NCI-H2196 treated with DMSO at 0.1 percent for 48 hours (cell line): ENCODE results near the gene MRPL16.
A peak's percentile ranks its signal among the peaks of the same experiment; 100 is the strongest.
"Not testable (repeated sequence)": the region's sequence is repeated elsewhere in the genome, so short reads cannot be mapped to it uniquely, and the experiment has no call there.

Experiments used
- DNase-seq: peaks from one replicate; lab custom pipeline; 2025; ENCODE audit not compliant: unreplicated experiment; lab: John Stamatoyannopoulos, UW

The MRPL16 gene

GRCh38 chr11:59813364-59813763, 2.8 kb upstream of the MRPL16 start:
- no peak for DNase-seq

- no peak for DNase-seq
Measured at GRCh38 chr11:59812220-59812619, 1.6 kb upstream of the MRPL16 start.

GRCh38 chr11:59810911-59811259, 307 bp upstream of the MRPL16 start:
- DNase-seq = no peak

DNA sequence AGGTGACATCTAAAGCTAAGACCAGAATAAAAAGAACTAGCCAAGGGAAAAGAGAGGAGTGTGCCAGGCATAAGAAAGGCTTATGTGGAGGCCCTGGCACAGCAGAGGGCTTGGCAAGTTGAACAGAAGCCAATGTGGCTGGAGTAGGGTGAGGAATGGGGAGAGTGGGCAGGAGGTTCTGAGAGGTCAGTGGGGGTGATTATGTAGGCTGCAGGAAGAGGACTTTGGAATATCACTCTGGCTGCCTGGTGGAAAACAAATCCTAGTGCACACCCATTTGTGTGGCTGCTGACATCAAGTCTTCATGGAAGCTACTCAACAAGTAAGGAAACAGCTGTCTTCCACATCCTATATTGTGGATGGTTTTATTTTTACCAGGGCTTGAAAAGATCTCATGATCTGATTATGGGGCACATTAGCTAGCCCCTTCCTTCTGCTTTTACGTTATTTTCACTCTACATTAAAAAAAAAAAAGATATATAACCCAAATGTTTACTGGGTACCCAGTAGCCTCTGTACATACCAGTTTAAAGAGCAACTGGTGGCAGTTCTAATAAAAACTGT, 3.4 kb downstream of the MRPL16 start:
- no peak for DNase-seq

DNA sequence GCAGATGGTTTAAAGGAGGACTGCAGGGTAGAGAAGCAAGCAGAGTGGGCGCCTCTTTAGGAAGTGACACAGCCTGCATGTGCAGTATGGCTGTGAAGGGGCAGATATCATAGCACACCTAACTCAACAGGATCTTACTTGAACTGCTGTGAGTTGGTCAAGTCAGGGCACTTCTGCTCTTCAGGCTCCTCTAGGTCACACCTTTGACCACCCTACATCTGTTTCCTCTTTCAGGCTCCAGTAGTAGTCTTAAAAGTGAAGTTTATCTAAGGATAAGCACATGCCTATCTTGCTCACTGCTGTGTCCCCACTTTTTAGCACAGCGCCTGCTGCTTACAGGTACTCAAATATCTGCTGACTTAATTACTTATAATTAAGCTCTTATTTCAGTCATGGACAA, 6.5 kb downstream of the MRPL16 start:
- no peak for DNase-seq

- peak; percentile 50 for DNase-seq
Measured at GRCh38 chr11:59802639-59803176, 7.9 kb downstream of the MRPL16 start.

DNA sequence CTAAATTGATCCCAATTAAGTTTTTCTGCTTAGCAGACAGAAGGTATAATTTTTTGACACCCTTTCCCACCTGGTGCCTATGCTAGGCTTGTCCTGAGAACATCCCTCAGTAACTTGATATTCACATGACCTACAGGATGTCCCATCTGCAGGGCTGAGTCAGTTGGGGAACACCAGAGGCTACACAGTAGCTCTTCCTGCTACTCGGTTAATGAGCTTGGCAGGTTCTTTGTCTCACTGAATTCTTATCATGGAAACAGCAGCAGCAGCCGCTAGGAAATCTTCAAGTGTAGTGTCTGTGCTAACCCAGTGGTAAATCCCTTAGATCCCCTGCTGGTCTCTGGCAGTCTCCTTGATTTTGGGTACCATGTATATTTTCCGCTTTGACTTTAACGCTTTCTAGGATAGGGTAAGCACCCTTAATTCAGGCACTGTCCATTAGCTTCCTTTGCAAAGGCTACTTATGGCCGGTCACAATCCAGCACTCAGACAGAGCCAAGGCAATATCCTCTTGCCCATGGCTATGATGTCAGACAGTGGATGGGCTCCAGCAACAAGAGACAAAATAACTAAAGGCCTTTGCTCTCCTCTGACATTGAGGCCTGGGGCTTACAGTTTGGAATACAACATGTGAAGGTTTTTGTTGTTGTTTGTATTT, 8.5 kb downstream of the MRPL16 start:
- peak; percentile 50 for DNase-seq

GRCh38 chr11:59801160-59801706, 9.3 kb downstream of the MRPL16 start:
- DNase-seq = no peak

GRCh38 chr11:59800390-59801025, 10.1 kb downstream of the MRPL16 start:
- no peak for DNase-seq

DNA sequence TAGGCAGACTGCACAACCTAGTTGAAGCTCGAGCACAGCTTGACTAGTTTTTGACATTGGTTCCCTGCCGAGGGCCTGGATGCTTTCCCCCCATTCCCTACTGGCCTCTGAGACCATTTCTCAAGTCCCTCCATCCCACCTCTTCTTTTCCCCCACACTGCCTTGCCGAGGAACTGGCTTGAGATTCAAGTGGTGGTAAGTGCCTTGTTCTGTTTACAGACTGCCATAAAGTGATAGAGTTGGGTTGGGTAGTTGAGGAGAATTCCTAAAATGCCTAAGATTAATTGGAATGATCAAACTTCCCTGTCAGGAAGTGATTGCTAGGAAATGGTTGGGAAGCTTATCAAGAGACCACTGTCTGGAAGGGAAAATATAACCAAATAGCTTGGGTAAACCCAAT, 16.2 kb downstream of the MRPL16 start:
- DNase-seq = no peak

- no peak for DNase-seq
Measured at GRCh38 chr11:59792507-59792906, 18.1 kb downstream of the MRPL16 start.

DNA sequence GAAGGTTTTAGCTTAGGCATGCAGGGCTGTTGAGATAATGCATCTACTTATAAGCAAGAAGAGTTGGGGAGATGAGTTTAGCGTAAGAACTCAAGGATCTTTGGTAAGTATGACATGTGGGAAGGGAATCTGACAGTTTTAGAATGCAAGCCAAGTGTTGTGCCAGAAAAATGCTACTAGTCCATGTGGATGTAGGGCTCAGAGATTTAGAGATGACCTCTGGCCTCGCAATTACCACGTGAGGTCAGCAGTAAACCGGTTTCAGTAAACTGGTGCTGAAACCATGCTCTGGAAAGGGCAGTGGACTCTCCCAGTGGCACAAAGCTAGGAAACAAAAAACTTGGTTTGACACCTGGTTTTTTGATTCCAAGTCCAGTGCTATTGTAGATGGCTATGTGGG, 18.9 kb downstream of the MRPL16 start:
- no peak for DNase-seq

DNA sequence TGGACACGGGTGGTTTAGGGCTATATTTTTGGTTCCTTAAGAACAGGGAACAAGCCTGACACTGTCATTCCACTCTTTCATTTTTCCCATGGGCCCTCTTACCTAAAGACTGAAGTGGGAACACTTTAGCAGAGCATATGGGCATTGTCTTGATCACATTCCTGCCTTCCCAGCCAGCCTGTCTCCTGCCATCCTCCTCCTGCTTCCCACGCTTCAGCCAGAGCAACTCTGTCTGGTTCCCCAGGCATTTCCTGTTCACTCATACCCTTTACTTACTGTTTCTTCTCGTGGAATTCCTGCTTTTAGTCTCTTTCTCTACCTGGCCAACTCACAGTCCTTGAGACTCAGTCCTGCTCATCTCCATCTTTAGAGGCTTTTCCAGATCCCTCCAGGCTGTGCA, 22.8 kb downstream of the MRPL16 start:
- no peak for DNase-seq

GRCh38 chr11:59787255-59787588, 23.4 kb downstream of the MRPL16 start:
- DNase-seq = no peak

DNA sequence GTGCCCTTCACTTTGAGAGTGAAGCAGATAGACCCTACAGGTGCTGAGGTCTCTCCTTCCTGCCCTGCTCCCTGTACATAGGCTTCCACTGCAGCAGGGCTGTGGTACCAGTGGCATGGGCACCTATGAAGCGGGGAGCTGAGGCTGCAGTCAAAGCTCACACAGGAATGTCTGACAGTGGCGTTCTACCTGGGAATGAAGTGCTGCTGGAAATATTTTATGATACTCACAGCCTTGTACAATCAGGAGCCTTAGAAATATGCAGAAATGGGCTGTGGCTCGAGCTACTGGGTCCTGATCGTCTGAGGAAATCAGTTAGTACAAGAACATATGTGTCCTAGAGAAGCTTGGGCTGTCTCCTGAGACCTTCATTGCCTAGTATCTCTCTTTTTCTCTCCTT, 24.8 kb downstream of the MRPL16 start:
- no peak for DNase-seq

DNA sequence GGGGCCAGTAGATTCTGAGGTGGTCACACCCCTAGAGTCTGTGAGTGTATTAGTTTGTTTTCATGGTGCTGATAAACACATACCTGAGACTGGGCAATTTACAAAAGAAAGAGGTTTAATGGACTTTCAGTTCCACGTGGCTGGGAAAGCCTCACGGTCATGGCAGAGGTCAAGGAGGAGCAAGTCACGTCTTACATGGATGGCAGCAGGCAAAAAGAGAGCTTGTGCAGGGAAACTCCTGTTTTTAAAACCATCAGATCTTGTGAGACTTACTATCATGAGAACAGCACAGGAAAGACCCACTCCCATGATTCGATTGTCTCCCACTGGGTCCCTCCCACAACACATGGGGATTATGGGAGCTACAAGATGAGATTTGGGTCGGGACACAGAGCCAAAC, 26.1 kb downstream of the MRPL16 start:
- not testable (repeated sequence) for DNase-seq

DNA sequence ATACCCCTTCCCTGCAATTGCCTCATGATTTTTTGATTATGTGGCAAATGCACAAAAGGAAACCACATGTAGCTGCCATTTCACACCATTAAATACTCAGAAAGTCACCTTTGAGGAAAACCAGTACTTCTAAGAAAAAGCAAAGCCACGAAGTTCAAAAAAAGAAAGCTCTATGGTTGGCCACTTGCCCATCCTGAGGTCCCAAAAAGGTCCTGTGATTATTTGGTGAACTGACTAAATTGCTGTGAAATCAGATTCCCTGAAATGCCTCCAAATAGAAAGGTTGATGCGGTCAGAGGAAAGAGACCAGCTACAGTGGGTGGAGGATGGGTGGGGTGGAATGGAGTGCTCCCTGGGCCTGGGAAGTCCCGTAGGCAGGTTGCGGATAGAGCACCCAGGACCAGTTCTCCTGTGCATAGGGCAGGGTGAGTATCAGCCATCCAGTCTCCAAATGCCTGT, 26.9 kb downstream of the MRPL16 start:
- no peak for DNase-seq

DNA sequence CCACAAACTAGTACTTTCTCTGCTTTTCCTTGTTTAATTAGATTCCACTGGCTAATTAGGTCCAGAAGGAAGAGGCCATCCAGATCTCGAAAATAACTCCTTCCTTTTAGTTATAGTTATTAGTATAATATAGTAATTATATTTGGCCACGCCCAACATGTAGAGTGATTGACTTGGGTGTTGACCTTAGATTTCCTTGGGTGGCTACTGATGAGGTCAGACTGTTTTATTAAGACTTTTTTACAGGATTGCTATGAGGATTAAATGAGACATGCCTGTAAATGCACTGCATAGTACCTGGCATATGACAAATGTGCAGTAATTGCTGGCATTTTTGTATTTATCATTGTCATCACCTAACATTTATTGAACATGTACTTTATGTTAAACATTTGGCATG, 28.5 kb downstream of the MRPL16 start:
- DNase-seq = no peak

- DNase-seq = no peak
Measured at GRCh38 chr11:59779487-59779886, 31.1 kb downstream of the MRPL16 start.

GRCh38 chr11:59778122-59778521, 32.5 kb downstream of the MRPL16 start:
- no peak for DNase-seq

DNA sequence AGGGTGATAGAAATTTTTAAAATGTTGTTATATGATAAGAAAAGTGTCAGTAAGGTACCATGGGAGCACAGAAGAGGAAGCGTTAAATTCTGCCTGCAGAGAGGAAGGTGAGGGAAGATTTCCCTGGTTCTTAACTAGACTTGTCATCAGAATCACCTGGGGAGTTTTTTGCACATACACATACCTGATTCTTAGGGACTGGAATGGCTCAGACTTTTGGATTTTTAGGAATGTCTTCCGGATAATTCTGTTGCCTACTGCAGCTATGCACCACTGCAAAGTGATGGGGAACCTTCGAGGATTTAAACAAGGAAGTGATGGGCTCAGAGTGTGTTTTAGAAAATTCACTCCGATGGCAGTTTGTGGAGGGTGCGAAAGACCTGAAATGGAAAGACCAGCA, 33.5 kb downstream of the MRPL16 start:
- no peak for DNase-seq
